GM19372 (cell line): ENCODE results near the gene COL24A1.
"Not testable (repeated sequence)": the region's sequence is repeated elsewhere in the genome, so short reads cannot be mapped to it uniquely, and the experiment has no call there.

Source experiments
- ATAC-seq: cut with Tn5 transposase; IDR thresholded peaks from one replicate; pipeline ENCODE4 v1.9.1; 2021; ENCODE audit warnings: mild to moderate bottlenecking, low read depth, moderate library complexity; ENCODE audit not compliant: unreplicated experiment

COL24A1 gene

DNA sequence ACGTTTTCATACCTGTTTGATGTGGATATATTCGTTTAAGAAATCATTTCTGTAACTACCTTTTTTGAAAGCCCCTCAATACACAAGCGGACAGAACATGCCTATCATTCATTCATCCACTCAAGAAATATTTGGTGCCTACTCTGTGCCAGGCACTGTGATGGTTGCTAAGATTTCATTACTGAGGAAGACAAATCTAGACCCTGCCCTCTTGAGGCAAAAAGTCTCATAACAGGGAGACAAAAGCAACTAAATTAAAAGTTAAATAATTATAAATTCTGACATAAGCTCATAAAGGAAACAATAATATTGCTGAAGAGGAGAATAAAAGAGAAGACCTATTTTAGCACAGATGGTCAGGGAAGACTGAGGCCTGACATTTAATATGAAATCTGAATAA is 244.8 kb downstream of the COL24A1 start:
- no peak for ATAC-seq

DNA sequence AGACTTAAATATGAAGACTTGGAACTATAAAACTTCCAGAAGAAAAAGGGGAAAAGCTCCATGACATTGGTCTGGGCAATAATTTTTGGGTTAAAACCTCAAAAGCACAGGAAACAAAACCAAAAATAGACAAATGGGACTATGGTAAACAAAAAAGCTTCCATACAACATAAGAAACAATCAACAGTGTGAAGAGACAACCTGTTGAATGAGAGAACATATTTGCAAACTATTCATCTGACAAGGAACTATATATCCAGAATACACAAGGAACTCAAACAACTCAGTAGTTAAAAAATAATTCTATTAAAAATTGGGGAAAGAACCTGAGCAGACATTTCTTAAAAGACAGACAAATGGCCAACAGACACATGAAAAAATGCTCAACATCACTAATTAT is 255.7 kb downstream of the COL24A1 start:
- ATAC-seq, result no peak

DNA sequence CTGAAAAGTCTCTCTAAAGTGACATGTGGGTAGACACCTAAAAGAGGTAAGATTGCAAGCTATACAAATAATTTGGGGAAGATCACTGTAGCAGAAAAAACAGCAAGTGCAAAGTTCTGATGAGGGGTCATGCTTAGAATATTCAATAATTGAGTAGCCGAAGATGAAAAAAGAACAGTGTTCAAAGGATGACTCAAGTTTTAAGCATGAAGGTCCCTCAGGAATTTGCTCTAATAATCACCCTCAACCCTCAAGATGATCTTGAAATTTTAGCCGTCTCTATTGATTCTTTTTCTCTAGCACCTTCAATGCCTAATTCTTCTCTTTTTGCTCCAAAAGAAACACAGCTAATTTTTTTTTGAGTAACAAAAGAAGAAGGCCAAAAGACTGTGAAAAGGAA is 257.7 kb downstream of the COL24A1 start:
- no peak for ATAC-seq

DNA sequence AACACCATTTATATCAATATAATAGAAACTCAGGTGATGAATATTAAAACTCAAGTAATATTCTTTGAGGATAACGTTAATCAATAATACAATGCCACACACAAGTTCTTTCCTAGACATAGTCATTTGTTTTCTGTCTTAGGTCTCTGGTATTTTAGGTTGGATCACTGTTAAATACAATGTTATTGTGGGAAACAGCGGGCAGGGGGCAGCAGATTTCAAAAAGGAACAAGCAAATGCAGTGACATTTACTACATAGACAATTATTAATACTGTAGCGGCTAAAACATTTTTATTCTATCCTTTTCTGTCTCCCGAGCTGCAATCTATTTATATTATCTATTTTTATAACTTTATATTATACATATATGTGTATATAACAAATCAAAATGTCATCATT is 261.9 kb downstream of the COL24A1 start:
- ATAC-seq, result peak; percentile 80

DNA sequence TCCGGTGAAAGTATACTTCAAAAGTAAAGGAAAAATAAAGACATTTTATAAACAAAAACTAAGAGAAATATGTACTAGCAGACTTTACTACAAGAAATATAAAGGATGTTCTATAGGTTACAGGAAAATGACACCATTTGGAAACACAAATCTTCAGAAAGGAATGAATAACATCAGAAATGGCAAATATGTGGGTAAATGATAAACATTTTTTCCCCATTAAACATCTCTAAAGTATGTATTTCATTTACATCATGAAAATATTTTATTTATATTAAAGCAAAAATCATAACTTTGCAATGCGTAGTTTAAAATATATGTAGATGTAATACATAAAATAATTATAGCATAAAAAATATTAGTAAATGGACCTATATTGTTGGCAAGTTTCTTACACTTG is 264.2 kb downstream of the COL24A1 start:
- ATAC-seq, result no peak

DNA sequence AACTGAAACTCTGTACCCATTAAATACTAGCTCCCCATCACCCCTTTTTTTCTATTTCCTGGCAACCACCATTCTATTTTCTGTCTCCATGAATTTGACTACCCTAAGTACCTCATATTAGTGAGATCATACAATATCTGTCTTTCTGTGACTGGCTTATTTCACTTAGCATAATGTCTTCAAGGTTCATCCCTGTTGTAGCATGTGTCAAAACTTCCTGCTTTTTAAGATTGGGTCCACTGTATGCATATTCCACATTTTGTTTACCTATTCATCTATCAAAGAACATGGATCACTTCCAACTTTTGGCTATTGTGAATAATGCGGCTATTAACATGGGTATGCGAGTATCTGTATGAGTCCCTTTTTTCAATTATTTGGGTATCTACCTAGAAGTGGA is 266.7 kb downstream of the COL24A1 start:
- ATAC-seq, result no peak

DNA sequence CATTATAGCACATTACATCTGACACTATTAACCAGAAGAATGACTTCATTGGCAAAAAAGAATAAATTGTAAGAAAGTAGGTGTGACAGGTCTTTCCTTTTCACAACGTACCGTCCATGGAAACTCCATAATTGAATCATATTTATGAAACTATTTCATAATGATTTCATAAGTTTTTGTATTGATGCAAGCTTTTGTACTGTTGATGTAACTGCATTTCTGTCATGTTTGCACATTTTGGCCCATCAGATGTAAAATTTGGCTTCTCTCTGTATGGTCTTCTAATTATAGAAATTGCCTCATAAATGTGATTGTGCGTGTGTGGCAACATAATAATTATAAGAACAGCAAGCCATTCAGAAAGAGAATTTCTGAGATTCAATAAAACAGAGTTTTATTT is 267.7 kb downstream of the COL24A1 start:
- ATAC-seq, result no peak

DNA sequence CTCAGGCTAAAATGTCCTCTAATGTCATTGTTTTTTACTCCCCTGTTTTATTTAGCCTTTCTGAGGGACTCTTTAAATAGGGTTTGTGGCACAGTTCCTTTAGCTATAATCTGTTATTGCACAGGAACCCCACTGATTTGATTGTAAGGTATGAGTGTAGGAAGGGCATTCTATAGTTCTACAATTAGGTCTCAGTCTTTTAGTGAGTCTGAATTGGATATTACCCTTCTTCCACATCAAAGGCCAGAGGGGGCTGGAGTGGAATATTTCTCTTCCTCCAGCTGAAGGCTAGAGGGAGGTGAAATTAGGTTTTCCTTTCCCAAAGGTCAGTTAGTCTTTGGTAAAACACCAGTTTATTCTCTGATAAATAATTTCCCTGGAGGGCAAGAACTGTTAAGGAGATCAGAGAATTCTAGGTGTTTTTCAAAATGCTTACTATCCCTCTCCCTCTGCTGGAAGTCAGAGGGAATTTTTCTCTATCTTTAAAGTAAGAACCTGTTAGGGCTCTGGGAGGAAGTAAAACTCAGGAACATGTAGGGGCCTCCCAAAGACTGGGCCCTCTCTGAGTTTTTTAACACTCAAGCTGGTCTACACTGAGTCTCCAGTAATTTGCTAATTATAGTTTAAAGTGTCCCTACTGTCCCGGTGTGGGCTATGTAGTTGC is 272.1 kb downstream of the COL24A1 start:
- no peak for ATAC-seq

DNA sequence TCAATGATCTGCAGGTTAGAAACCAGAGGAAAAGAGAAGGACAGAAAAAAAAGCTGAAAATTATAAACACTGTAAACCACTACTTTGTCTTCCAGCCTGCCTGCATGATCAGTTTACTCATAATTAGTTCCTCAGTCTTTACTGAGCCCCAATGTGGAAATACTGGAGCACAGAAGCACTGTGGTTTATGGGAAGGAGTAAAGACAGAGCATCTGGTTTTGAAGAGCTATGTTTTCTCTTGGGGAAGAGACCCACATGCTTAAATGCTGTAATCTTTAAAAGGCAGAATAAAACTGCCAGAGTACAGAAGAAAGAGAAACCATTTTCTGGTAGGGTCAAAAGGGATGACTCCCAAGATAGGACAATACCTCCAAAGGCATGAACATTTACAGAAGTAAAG is 289.4 kb downstream of the COL24A1 start:
- ATAC-seq, result no peak

DNA sequence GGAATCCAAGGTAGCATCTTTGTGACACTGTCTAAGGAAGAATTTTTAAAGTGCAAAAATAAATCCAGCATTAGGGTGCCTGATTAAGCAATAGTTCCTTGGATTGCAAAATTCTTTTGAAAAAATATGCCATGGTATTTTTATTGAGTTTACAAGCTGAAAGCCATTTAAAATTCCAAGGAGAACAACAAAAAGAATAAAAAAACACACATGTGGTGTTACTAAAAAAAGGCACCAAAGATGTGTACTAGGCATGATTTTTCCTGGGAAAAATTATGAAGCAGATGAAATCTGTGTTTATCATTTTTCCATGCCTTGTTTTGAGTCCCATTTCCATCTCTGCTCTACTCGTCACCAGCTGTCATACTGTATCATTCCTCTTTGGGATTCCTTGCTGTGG is 291.4 kb downstream of the COL24A1 start:
- ATAC-seq, result no peak

DNA sequence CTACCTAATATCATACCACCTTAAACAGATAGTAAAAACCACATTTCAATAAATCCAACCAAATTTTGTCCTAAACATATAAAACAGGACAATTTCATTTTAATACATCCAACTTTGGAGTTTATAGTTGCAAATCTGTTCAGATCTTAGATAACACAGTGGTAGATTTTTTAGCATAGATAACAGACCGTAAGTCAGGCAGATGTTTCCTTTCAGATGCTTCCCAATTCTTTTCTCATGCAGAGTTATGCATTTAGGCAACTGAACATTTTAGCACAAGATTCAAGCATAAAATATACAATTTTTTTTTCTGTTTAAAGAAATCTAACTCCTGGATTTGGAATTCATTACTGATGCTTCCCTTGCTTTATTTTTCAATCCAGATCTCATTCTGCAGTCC is 291.8 kb downstream of the COL24A1 start:
- ATAC-seq, result no peak

DNA sequence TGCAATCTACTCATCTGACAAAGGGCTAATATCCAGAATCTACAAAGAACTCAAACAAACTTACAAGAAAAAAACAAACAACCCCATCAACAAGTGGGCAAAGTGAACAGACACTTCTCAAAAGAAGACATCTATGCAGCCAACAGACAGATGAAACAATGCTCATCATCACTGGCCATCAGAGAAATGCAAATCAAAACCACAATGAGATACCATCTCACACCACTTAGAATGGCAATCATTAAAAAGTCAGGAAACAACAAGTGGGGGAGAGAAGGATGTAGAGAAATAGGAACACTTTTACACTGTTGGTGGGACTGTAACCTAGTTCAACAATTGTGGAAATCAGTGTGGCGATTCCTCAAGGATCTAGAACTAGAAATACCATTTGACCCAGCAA is 292.9 kb downstream of the COL24A1 start:
- not testable (repeated sequence) for ATAC-seq

DNA sequence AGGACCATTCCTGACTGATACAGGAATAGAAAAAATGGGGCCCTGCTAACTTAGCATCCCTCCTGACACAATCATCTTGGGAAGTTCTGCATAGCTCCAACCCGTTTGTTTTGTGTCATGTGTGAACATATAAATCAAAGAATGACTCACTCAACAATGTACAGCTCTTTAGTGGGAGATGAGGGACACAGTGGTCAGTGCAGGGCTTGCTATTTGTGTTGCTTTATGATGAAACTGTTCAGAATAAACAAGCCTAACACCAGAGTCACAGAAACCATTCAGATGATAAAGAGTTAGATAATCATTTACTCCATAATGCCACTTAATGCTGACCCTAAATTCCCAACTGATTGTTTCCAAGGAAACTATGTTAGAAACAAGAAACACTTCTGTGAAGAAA is 294.1 kb downstream of the COL24A1 start:
- no peak for ATAC-seq

DNA sequence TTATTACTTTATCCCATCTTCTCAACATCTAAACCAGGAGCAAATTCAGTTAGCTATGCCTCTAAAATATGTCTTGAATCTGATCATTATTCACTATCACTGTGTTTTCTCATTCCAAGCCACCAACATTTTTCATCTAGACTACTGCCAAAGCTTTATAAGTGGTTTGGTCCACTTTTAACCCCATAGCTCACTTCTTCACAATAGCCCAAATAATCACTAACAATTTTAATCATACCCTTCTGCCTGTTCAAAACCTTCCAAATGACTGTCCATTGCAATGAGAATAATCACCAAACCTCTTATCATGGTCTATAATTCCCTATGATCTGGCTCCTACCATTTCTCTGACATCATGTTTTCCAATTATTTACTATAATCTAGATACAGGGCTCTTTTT is 298.6 kb downstream of the COL24A1 start:
- ATAC-seq, result no peak

DNA sequence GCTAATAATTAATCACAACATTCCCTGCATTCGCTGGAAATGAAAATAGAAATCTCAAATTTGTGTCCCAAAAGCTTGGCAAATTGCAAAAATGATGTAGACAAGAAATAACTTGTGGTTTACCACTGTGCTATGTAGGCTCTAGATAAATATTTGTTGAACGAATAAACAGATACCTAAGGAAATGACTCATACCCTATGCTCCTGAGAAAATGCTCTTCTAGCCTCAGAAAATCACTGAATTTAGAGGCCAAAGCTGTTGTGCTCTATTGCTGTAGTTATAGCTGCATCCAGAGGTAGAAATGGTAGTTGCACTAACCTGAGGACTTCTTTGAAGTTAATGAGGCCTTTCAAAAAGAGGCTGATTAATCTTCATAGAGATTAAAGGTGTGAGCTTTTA is 306.3 kb downstream of the COL24A1 start:
- no peak for ATAC-seq

DNA sequence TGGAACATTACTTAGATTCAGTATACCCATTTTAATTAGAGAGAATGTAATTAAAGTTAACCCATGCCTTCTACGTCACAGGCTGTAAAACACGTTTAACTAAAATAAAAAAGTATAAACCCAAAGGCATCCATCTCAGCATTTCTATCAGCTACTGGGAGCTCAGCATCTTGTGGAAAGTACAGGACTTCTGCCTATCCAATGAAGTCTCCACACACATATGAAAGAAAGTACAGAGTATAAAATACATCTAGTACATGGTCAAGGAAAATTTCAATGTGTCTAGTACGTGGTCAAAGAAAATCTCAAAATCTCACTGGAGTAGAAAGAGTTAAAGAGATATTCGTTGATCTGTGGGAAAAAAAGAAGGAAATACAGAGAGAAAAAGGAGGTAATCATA is 306.9 kb downstream of the COL24A1 start:
- ATAC-seq, result no peak

DNA sequence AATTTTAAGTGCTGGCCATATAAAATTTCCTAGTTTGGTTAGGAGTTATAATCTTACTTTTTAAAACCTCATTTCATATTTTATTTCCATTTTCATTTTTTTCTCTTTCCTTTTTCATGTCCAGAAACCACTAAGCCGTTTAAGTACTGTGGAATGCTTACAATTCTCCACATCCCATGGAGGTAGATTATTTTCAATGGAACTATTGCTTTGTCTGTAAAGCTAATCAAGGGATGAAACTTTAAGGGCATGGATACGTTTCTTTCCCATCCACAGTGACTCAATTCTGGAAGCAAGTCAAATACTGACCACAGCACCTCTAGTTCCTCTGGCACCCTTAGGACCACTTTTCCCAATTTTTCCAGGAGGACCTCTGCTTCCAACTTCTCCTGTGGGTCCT is 309.2 kb downstream of the COL24A1 start:
- no peak for ATAC-seq

DNA sequence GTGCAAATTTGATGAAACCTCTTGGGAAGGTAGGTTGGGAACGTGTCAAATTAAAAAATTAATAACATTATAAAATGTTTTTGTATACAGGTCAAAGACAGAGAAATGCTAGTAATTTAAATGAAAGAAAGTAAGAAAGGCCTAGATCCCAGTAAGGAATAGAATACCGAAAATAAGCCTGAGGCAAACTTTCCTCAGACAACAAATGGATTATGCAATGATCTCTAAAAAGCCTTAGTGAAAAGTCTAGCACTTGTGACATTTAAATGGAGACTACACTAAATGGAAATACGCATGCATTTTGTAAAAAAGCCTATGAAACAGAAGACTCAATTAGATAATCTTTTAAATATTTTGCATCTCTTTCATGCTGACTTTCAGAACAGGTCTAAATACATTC is 309.9 kb downstream of the COL24A1 start:
- no peak for ATAC-seq

DNA sequence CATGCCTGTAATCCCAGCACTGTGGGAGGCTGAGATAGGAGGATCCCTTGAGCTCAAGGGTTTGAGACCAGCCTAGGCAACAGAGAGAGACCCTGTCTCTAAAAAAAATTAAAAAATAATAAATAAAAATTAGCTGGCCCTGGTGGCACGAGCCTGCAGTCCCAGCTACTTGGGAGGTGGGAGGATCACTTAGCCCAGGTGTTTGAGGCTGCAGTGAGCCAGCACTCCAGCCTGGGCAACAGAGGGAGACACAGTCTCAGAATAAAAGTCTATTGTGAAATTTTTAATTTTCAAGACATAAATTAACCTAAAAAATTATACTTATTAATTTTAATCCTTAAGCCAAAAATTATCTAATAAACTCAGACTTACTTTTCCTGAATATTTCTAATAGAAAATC is 317.1 kb downstream of the COL24A1 start:
- ATAC-seq, result no peak

DNA sequence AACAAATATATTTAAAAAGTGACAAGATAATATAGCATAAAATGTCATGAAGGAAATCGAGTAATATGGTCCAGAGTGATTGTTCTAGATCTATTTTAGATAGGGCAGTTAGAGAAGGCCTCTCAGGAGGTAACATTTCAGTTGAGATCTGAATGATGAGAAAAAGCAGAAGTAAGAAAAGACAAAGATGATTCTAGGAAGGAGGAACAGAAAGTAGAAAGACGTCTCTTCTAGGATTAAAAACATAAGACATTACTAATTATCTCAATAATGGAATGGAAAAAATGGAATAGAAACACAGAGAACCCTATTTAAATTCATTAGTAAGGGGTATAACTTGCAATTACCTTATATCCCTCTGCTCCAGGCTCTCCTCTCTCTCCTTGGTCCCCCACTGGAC is 318.3 kb downstream of the COL24A1 start:
- peak; percentile 96 for ATAC-seq

DNA sequence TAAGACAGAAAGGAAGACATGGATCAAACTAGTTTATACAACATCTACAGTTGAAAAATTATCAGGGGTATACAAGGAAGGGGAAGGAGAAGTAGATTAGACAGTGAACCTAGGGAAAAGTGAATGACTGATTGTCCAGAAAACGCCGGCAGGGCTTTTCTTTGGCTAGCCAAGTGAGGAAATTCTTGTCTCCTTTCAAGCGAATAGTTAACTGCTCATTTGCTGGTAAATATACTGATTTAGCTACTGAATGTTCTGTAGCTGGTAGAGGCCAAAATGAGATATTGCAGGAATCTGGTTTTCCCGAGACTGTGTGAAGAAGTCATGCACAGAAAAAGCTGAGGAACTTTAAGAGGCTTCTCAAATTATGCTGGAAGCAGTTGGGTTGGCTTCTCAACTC is 319.8 kb downstream of the COL24A1 start:
- ATAC-seq, result no peak

DNA sequence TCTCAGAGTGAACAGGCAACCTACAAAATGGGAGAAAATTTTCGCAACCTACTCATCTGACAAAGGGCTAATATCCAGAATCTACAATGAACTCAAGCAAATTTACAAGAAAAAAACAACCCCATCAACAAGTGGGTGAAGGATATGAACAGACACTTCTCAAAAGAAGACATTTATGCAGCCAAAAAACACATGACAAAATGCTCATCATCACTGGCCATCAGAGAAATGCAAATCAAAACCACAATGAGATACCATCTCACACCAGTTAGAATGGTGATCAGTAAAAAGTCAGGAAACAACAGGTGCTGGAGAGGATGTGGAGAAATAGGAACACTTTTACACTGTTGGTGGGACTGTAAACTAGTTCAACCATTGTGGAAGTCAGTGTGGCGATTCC is 323.4 kb downstream of the COL24A1 start:
- ATAC-seq, result not testable (repeated sequence)

DNA sequence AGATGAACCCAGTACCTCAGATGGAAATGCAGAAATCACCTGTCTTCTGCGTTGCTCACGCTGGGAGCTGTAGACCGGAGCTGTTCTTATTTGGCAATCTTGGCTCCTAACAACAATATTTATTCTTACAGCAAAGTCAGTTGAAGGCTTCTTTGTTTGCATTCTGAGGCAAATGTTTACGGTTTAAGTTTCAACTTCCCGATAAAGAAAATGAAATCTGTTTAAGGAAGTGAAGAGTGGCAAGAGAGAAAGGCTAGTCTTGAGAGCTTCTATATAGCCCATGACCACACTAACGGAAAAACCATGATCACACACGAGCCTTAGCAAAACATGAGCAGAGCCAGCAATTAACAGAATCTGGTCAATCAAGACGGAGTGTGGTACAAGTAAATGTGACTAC is 325.7 kb downstream of the COL24A1 start:
- no peak for ATAC-seq
